ENCODE measurements around the gene LRCH3.

Gene LRCH3

DNA sequence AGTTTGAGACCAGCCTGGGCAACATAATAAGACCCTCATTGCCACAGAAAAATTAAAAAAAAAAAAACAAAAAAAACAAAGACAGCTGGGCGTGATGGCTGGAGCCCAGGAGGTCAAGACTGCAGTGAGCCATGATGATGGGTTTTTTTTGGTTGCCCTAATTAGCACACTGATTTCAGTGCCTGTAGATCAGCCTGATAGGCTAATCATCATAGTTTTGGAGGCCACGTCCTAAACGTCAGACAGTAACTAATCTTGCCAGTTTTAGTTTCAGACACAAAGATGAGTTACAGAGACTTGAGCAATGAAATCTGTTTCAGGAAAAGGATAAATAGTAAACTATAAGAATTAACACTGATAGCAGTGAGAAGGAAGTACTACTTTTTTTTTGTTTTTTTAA lies 55.4 kb downstream of the LRCH3 start:
- no peak overlapping the region for H3K27ac ChIP-seq
- H3K4me1 ChIP-seq (ENCODE audit: low read depth, poor library complexity, severe bottlenecking): no peaks in the 10 kb centered on the region
- no peak overlapping the region for H3K4me2 ChIP-seq

DNA sequence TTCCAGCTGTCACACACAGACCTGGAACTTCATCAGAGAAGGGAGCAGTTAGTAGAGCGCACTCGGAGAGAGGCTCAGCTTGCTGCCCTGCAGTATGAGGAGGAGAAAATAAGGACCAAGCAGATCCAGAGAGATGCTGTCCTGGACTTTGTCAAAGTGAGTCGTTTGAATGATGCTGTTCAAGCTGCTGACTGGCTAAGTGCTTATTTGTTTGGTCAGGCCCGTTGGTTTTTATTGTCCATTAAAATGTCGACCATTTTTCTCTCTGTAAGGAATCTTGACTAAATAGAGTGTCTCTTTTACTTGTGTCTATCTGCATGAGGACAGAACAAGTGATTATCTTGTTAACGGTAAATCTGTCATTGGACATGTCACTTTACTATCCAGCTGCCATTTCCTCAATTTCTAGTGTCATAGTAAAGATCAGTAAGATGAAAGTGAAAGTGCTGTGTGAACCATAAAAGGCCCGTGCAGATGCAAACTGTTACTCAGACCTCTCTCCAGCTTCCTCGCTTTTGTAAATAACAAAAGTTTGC lies 56.9 kb downstream of the LRCH3 start:
- Histone ChIP-seq H2AFZ (ENCODE audit: low read depth) (no peak overlapping the region), H3K79me2 (ENCODE audit: insufficient read depth, low read depth) (no peaks in the 10 kb centered on the region), H3K36me3 (ENCODE audit: insufficient read depth) (no peaks in the 10 kb centered on the region), H3K27ac (no peak overlapping the region), H3K9ac (no peak overlapping the region), H3K27me3 (ENCODE audit: insufficient read depth, low read depth) (no peaks in the 10 kb centered on the region), H3K4me1 (ENCODE audit: low read depth, poor library complexity, severe bottlenecking) (no peaks in the 10 kb centered on the region), H3K4me2 (no peak overlapping the region), H4K20me1 (ENCODE audit: insufficient read depth) (no peaks in the 10 kb centered on the region), H3K4me3 (IDR thresholded peaks at IDR 0.05; ENCODE audit: insufficient read depth, low read depth, low read length) (no peak overlapping the region)
- TF ChIP-seq, protein P1, sequence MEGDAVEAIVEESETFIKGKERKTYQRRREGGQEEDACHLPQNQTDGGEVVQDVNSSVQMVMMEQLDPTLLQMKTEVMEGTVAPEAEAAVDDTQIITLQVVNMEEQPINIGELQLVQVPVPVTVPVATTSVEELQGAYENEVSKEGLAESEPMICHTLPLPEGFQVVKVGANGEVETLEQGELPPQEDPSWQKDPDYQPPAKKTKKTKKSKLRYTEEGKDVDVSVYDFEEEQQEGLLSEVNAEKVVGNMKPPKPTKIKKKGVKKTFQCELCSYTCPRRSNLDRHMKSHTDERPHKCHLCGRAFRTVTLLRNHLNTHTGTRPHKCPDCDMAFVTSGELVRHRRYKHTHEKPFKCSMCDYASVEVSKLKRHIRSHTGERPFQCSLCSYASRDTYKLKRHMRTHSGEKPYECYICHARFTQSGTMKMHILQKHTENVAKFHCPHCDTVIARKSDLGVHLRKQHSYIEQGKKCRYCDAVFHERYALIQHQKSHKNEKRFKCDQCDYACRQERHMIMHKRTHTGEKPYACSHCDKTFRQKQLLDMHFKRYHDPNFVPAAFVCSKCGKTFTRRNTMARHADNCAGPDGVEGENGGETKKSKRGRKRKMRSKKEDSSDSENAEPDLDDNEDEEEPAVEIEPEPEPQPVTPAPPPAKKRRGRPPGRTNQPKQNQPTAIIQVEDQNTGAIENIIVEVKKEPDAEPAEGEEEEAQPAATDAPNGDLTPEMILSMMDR (conservative IDR thresholded peaks at IDR 0.05; ENCODE audit: low read depth, low read length): no peak

More for the DNA sequence above, 55.4 kb downstream of the LRCH3 start:
- Histone ChIP-seq H2AFZ (ENCODE audit: low read depth) (no peak overlapping the region), H3K79me2 (ENCODE audit: insufficient read depth, low read depth) (no peaks in the 10 kb centered on the region), H3K36me3 (ENCODE audit: insufficient read depth) (no peaks in the 10 kb centered on the region), H3K4me3 (IDR thresholded peaks at IDR 0.05; ENCODE audit: insufficient read depth, low read depth, low read length) (no peak overlapping the region), H4K20me1 (ENCODE audit: insufficient read depth) (no peaks in the 10 kb centered on the region), H3K9ac (no peak overlapping the region), H3K27me3 (ENCODE audit: insufficient read depth, low read depth) (no peaks in the 10 kb centered on the region)
- TF ChIP-seq, protein P1 (conservative IDR thresholded peaks at IDR 0.05; ENCODE audit: low read depth, low read length): no peak

DNA sequence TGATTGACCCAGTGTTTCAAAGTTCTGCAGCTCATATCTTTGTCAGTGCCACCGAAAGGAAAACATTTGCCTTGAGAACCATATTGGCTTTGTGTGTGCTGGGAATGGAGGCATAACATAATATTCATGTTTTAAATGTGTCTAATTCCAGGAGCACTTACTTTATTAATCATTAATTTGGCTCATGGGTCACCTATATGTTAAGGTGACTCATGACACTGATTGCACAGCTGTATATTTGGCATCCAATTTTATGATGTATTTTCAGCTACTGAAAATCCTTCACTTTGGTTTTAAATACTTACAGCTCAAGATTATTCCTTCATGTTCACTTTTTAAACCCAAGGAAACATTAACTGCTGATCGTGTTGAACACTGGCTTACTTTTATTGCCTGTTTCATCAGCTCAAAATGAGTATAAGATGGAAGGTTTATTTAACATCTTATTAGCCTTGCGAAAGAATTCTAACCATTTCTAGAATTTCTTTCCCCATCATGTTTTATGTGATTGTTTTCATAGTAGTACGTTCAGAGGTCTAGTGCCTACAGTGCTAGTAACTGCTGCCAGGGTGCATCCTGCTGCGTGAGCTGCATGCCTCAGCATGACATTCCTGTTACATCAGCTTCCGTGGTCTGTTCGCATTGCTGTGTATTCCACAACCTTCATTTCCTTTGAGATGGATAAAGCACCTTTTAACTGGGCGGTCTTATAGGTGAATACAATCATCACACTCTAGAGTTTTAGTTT lies 63.7 kb downstream of the LRCH3 start:
- no peak overlapping the region for H3K9ac ChIP-seq
- no peaks in the 10 kb centered on the region for H3K27me3 ChIP-seq (ENCODE audit: insufficient read depth, low read depth)
- H2AFZ ChIP-seq (ENCODE audit: low read depth): no peak overlapping the region
- H3K36me3 ChIP-seq (ENCODE audit: insufficient read depth): no peaks in the 10 kb centered on the region; the same call in 1 of the 2 replicates
- TF ChIP-seq, protein P1 (conservative IDR thresholded peaks at IDR 0.05; ENCODE audit: low read depth, low read length): no peak
- H3K27ac ChIP-seq: no peak overlapping the region
- H3K79me2 ChIP-seq (ENCODE audit: insufficient read depth, low read depth): no peaks in the 10 kb centered on the region
- no peaks in the 10 kb centered on the region for H4K20me1 ChIP-seq (ENCODE audit: insufficient read depth)
- no peaks in the 10 kb centered on the region for H3K4me1 ChIP-seq (ENCODE audit: low read depth, poor library complexity, severe bottlenecking)
- H3K4me2 ChIP-seq: no peak overlapping the region
- no peak overlapping the region for H3K4me3 ChIP-seq (IDR thresholded peaks at IDR 0.05; ENCODE audit: insufficient read depth, low read depth, low read length)

DNA sequence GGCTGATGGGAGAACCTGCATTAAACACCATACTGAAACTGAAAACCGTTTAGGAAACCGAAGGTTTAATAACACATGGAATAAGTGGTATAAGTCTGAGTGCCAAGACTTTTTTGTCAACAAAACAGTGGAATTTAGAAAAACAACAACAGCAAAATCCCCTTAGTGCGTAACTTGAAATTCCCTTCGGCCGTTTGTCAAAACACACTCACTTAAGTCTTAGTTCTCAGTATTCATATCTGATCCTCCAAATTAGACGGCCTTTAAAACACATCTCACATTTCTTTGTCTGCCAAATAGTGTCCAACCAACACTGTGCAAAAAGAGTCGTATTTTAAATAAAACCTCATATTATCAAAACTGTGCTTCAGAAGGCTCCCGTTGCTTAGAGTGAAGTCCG lies 64.5 kb downstream of the LRCH3 start:
- Histone ChIP-seq H3K27ac (no peak overlapping the region), H3K9ac (no peak overlapping the region), H3K4me3 (IDR thresholded peaks at IDR 0.05; ENCODE audit: insufficient read depth, low read depth, low read length) (no peak overlapping the region), H4K20me1 (ENCODE audit: insufficient read depth) (no peaks in the 10 kb centered on the region), H3K27me3 (ENCODE audit: insufficient read depth, low read depth) (no peaks in the 10 kb centered on the region), H2AFZ (ENCODE audit: low read depth) (no peak overlapping the region), H3K4me2 (no peak overlapping the region), H3K79me2 (ENCODE audit: insufficient read depth, low read depth) (no peaks in the 10 kb centered on the region), H3K36me3 (ENCODE audit: insufficient read depth) (no peaks in the 10 kb centered on the region; the same call in 1 of the 2 replicates), H3K4me1 (ENCODE audit: low read depth, poor library complexity, severe bottlenecking) (no peaks in the 10 kb centered on the region)
- TF ChIP-seq, protein P1 (conservative IDR thresholded peaks at IDR 0.05; ENCODE audit: low read depth, low read length): no peak

Measured in KMS-11 (cell line).